Left cardiac atrium (tissue), 4 donors: Measurements from ENCODE around the gene ABLIM1. TPM values are rescaled to one million over a fixed set of nuclear protein-coding genes. Genes with fewer than 3 reads are reported as not detected.

Experiments
- ATAC-seq, 2 donors: fragments of 200-7000 bp; cut with Tn5 transposase; one replicate each; pipeline ENCODE4 v1.9.1; 2020; ENCODE audit warnings: mild to moderate bottlenecking in 2 of 2, moderate library complexity in 2 of 2
- DNase-seq: peaks from one replicate; pipeline ENCODE4 v3.0.0-alpha.2; 2020
- intact Hi-C, 2 donors: fragments of 100-400 bp; cut with DNase I; formaldehyde crosslinking; loops; one replicate each; pipeline versions ENCODE4 v1.14.1 to v1.15.1; 2022 to 2023
- total RNA-seq, 2 donors: library from RNA; stranded (reverse); fragmentation: NEBNext Ultra II Directional; extraction: Animal tissue kit (Norgen Biotek cat#: 25700); gene quantifications; one replicate each; pipeline ENCODE4 v1.2.1, GENCODE V29; 2021
- donor health status: DM: no; HTN: yes; CAD: no.
- donor health status: DM: no; HTN: yes; CAD: no; lungs with severe emphysema.
- donor health status: DM: yes; HTN: yes; CAD: no.
- donor health status: Dilated cardiomyopathy.

The ABLIM1 gene
- total RNA-seq, 2 donors from 2014 or later: 292 to 305 TPM

GRCh38 chr10:114653926-114654325 is 4.1 kb downstream of the ABLIM1 start:
- intact Hi-C loops: no loop called here
- peak; percentile 26 to 45 for ATAC-seq
- DNase-seq: no peak

GRCh38 chr10:114652402-114653368 is 5.4 kb downstream of the ABLIM1 start:
- DNase-seq: no peak
- peak in 1 of 2 donors; percentile 22 for ATAC-seq
- intact Hi-C loops: no loop called here

- DNase-seq (no peak), ATAC-seq (no peak)
- intact Hi-C loops: no loop called here
Observed at GRCh38 chr10:114650831-114651230, 7.2 kb downstream of the ABLIM1 start.

- DNase-seq (no peak), ATAC-seq (no peak)
- intact Hi-C loops: no loop called here
Observed at GRCh38 chr10:114650266-114650665, 7.8 kb downstream of the ABLIM1 start.

- ATAC-seq: no peak
- intact Hi-C loops: no loop called here
Observed at GRCh38 chr10:114649217-114649903, 8.7 kb downstream of the ABLIM1 start.

GRCh38 chr10:114648368-114648767 is 9.7 kb downstream of the ABLIM1 start:
- ATAC-seq (peak in 1 of 2 donors; percentile 84), DNase-seq (no peak)
- intact Hi-C loops: no loop called here

More at GRCh38 chr10:114649217-114649903, 8.7 kb downstream of the ABLIM1 start:
- DNase-seq: no peak

- DNase-seq: no peak
- intact Hi-C loops: no loop called here
- peak in 1 of 2 donors; percentile 38 for ATAC-seq
Observed at GRCh38 chr10:114647545-114648138, 10.4 kb downstream of the ABLIM1 start.

- DNase-seq (no peak), ATAC-seq (no peak)
- intact Hi-C loops: no loop called here
Observed at GRCh38 chr10:114646426-114646825, 11.6 kb downstream of the ABLIM1 start.

- DNase-seq (no peak), ATAC-seq (no peak)
- intact Hi-C loops: no loop called here
Observed at GRCh38 chr10:114645706-114646105, 12.4 kb downstream of the ABLIM1 start.

- ATAC-seq (no peak), DNase-seq (no peak)
- intact Hi-C loops: no loop called here
Observed at GRCh38 chr10:114643158-114643557, 14.9 kb downstream of the ABLIM1 start.

GRCh38 chr10:114642729-114643128 is 15.3 kb downstream of the ABLIM1 start:
- no peak for DNase-seq

GRCh38 chr10:114638821-114639625 is 19.1 kb downstream of the ABLIM1 start:
- ATAC-seq: no peak
- intact Hi-C loops: loop anchor here in 1 of 2 donors (10.0 kb wide), 1 partner anchor 146 kb away; no protein-coding TSS in a partner anchor
- no peak for DNase-seq

More at GRCh38 chr10:114642729-114643128, 15.3 kb downstream of the ABLIM1 start:
- intact Hi-C loops: no loop called here
- ATAC-seq: peak in 1 of 2 donors; percentile 11

- DNase-seq: no peak
- intact Hi-C loops: loop anchor here in 1 of 2 donors (10.0 kb wide), 1 partner anchor 149 kb away; no protein-coding TSS in a partner anchor
- ATAC-seq: no peak
Observed at GRCh38 chr10:114635797-114636550, 22.1 kb downstream of the ABLIM1 start.

- ATAC-seq: no peak
- no peak for DNase-seq
Observed at GRCh38 chr10:114635101-114635500, 23.0 kb downstream of the ABLIM1 start.

GRCh38 chr10:114634609-114634979 is 23.5 kb downstream of the ABLIM1 start:
- DNase-seq: peak; percentile 86
- peak; percentile 68 to 79 for ATAC-seq
- intact Hi-C loops: loop anchor here (5.0 to 10.0 kb wide), 3 partner anchors 48 to 150 kb away; no protein-coding TSS in a partner anchor

More at GRCh38 chr10:114635101-114635500, 23.0 kb downstream of the ABLIM1 start:
- intact Hi-C loops: loop anchor here in 1 of 2 donors (10.0 kb wide), 1 partner anchor 150 kb away; no protein-coding TSS in a partner anchor

- ATAC-seq: peak; percentile 38 to 76
- intact Hi-C loops: loop anchor here (5.0 to 10.0 kb wide), 3 partner anchors 49 to 152 kb away; no protein-coding TSS in a partner anchor
- DNase-seq: peak; percentile 51
Observed at GRCh38 chr10:114632869-114633715, 25.0 kb downstream of the ABLIM1 start.
